ENCODE data around the gene KLHDC1.
"Not testable (repeated sequence)": the region's sequence is repeated elsewhere in the genome, so short reads cannot be mapped to it uniquely, and the experiment has no call there.

KLHDC1 gene, protein sequence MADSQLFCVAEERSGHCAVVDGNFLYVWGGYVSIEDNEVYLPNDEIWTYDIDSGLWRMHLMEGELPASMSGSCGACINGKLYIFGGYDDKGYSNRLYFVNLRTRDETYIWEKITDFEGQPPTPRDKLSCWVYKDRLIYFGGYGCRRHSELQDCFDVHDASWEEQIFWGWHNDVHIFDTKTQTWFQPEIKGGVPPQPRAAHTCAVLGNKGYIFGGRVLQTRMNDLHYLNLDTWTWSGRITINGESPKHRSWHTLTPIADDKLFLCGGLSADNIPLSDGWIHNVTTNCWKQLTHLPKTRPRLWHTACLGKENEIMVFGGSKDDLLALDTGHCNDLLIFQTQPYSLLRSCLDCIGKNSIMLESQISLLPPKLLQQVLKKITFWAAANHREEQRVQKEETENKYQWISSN

DNA sequence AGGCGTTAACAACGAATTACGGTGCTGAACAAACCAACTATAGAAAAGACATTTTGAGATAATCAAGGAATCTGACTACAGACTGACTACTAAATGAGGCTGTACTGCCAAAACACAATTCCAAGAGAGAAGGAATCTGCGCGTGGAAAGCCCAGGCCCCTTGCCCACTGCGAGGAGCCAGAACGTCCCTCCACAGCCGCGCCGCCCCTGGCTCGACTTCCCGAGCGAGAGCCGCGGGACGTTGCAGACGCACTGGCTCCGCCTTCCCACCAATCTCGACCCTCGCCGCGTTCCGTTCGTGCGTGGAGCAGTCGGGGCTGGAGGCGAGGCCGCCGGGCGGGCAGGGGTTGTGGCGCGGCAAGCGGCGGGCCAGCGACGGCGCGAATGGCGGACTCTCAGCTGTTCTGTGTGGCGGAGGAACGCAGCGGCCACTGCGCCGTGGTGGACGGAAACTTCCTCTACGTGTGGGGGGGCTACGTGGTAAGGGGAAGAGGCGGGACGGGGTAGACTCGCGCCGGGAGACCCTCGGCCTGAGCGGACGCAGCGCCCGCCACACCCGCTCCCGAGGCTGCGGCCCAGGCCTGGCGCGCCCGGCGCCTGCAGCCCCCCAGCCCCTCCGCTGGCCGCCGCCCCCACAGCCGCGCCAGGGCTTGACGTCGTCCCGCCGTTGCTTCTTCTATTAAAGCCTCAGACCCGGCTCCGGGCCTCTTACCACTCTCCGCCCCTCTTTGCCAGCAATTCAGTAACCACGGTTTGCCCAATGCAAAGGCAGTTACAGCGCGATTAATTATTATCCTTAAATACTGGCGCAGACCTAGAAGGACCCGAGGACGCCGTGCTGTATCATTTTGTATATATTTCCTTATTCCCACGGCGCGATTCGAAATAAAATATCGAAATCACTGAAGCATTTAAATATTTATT is at the start of gene KLHDC1:
KLHDC1 (plus strand) TSS at position 310 of the 924 bp plus-strand sequence; CDS start at position 385, 75 bp downstream.
- peak; percentile 53 for DNase-seq (ENCODE audit: low read depth)

DNA sequence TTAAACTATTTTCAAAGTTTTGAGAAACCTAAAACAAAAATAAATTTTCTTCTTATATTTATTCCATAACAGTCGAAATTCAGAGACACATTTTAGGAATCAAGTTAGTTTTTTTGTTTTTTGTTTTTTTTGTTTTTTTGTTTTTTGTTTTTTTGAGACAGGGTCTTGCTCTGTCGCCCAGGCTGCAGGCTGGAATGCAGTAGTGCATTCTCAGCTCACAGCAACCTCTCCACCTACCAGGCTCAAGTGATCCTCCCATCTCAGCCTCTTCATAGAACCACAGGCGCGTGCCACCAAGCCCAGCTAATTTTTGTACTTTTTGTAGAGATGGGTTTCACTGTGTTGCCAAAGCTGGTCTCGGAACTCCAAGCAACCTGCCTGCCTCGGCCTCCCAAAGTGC is 39.4 kb upstream of the KLHDC1 start:
- DNase-seq (ENCODE audit: low read depth) = no peak

DNA sequence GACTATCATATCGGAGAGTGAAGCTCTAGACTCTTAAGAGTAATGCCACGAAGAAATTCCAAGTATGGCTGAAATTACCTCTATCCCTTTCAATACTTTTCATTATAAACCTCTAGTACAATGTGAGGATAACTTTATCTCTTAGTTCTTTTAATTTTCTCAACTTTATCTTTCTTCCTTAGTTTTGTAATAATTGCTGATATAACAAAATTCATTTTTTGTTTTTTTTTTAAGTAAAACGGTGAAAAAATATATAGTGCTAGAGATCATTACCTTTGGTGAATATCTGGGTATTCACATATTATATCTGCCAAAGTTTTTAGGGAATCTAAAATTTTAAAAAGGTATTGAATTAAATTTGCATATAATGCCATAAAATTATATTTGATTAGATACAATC is 38.4 kb upstream of the KLHDC1 start:
- no peak for DNase-seq (ENCODE audit: low read depth)

DNA sequence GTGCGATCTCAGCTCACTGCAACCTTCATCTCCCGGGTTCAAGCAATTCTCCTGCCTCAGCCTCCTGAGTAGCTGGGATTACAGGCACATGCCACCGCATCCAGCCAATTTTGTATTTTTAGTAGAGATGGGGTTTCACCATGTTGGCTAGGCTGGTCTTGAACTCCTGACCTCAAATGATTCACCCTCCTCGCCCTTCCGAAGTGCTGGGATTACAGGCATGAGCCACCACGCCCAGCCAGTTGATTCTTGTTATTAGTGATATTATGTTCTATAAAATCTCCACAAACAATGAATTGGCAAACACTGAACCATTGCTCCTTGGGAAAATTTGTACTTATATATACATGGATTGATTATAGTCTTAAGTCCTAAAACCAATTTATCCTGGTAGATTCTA is 35.4 kb upstream of the KLHDC1 start:
- DNase-seq (ENCODE audit: low read depth) = not testable (repeated sequence)

- DNase-seq (ENCODE audit: low read depth) = no peak
These were observed 33.1 kb upstream of the KLHDC1 start for GRCh38 chr14:49659526-49660455.

DNA sequence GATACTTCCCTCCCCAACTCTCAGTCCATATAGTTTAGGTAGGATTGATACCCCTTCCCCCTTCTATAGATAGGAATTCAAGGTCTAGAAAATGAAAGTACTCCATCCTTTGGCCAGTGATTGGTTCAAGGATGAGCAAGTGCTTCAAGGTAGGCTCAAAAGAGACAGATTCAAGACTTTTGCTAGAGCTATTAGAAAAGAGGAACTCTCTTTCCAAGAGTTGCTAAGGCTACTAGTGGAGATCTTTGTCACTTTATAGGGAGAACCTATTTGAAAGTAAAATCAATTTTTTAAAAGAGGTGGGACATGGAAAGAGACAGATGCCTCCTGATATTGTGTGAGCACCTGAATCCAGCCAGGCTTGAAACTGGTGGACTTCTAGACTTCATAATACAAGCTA is 22.4 kb upstream of the KLHDC1 start:
- no peak for DNase-seq (ENCODE audit: low read depth)

DNA sequence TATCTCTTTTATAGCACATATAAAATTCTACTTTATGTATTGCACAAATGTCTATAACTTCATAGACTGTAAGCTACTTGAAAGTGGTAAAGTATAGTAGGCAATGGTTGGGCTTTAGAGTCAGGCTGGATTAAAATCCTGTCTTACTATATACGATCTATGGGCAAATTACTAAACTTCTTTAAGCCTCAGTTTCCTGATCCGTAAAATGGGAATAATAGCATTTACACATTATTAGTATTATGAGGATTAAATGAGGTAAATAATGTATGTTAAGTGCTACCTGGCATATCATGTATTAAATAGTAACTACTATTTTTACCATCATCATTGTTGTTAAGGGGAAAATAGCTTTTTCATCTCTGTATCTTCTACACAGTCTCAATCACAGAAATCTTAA is 19.3 kb upstream of the KLHDC1 start:
- DNase-seq (ENCODE audit: low read depth) = no peak

GRCh38 chr14:49677643-49678042 is 15.3 kb upstream of the KLHDC1 start:
- DNase-seq (ENCODE audit: low read depth) = no peak

DNA sequence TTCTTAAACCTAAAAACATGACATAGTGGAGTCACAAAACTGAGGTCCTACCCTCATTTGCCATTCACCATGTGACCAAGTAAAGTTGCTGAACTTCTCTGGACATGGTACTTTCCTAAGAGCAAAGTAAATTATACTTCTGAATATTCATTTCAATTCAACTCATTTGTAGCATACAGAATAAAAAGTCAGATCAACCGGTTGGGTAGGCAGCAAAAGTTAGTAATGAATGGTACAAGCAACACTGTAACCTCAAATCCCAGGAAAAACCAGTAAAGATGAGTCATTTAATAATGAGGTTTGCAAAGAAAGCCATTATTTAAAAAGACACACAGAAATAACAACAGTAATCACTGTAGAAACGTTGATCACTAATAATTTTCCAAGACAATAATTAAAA is 13.6 kb upstream of the KLHDC1 start:
- no peak for DNase-seq (ENCODE audit: low read depth)

DNA sequence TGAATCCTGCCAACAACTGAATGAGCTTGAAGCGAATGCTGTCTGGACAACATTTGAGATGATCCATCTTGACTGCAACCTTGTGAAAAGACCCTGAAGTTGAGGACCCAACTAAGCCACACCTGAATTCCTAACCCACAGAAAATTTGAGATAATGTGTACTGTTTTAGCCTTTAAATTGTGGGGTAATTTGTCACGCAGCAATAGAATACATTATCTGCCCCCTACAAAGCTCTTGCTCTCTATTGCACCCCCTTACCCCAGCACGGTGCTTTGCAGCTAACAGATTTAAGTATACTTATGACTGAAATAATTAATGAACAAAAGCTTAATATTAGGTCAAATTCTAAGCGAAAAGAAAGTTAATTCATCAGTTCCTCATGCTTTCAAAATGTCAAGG is 6.5 kb upstream of the KLHDC1 start:
- no peak for DNase-seq (ENCODE audit: low read depth)

- peak; percentile 53 for DNase-seq (ENCODE audit: low read depth)
These were observed 4.8 kb upstream of the KLHDC1 start, which contains the start of gene POLE2 for GRCh38 chr14:49687942-49688700. POLE2 (minus strand) TSS chr14:49688214; CDS start chr14:49688203, 11 bp downstream.

DNA sequence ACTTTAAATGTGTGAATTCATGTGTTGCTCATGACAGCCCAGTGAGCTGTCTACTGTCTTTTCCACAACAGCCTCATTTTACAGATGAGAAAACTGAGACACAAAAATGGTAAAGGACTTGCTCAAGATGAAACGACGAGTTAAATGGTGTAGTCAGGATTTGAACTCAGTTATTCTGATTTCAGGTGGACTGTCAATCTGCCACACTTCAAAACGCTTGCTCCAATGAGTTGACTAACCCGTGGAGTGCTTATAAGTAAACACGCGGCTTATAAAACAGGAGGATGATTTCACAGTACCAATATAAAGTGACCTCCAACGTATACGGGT is 4.3 kb upstream of the KLHDC1 start:
- no peak for DNase-seq (ENCODE audit: low read depth)

- no peak for DNase-seq (ENCODE audit: low read depth)
These were observed 1.9 kb upstream of the KLHDC1 start for GRCh38 chr14:49691031-49691430.

GRCh38 chr14:49692193-49692757 is 645 bp upstream of the KLHDC1 start:
- no peak for DNase-seq (ENCODE audit: low read depth)

GRCh38 chr14:49693735-49694124 is 810 bp downstream of the KLHDC1 start:
- DNase-seq (ENCODE audit: low read depth) = not testable (repeated sequence)

DNA sequence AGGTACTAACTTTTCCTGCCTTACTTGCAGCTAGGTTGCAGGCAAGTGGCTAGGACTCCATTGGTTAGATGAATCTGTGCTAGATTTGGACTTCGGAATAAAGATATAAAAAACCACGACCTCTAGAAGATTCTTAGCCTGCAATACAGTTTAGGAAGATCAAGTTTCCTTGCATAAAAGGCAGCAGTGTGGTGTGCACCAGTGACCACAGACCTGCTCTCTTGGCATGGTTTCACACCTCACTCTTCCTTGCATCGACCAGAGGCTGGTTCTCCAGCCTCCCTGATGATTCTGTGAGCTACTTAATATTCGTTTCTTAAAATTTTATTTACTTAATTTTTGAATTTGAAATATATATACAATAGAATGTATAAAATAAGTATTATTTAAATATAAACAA is 9.8 kb downstream of the KLHDC1 start:
- no peak for DNase-seq (ENCODE audit: low read depth)

DNA sequence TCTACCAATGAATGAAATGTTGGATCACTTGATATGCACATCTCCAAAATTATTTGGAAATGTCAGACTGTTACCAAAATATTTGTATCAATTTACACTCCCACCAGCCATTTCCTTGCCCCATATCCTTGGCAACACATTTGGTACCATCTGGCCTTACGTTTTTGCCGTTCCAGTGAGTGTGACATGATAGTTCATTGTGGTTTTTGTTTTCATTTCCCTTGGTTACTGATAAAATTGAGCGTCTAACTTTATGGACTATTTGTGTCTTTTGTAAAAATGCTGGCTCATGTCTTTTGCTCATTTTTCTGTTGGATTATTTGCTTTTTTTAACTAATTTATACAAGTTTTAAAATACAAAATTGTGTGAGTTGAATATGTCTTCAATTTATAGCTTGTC is 11.0 kb downstream of the KLHDC1 start:
- no peak for DNase-seq (ENCODE audit: low read depth)

- DNase-seq (ENCODE audit: low read depth) = not testable (repeated sequence)
These were observed 11.6 kb downstream of the KLHDC1 start for GRCh38 chr14:49704471-49704870.

- DNase-seq (ENCODE audit: low read depth) = not testable (repeated sequence)
These were observed 18.1 kb downstream of the KLHDC1 start for GRCh38 chr14:49710993-49711392.

DNA sequence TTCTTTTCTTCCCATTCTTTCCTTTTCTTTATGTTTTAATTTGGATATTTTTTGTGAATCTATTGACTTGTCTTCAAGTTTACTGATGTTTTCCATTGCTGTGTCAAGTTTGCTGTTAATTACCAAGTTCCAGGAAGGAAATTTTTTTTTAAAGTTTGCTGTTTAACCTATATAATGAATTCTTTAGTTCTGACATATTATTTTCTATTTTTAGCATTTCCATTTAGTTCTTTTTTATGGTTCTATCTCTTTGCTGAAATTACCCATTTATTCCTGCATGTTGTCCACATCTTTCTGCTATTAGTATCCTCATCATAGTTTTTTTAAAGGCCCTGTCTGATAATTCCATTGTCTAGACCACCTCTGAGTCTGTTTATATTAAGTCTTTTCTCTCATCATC is 27.8 kb downstream of the KLHDC1 start:
- no peak for DNase-seq (ENCODE audit: low read depth)
